ENCODE data around the gene SLC25A27. TPM values are rescaled to one million over a fixed set of nuclear protein-coding genes. Genes with fewer than 3 reads are reported as not detected.

Gene SLC25A27
- polyA plus RNA-seq, 3 donors = 0.34 to 1.7 TPM; not detected in 1

DNA sequence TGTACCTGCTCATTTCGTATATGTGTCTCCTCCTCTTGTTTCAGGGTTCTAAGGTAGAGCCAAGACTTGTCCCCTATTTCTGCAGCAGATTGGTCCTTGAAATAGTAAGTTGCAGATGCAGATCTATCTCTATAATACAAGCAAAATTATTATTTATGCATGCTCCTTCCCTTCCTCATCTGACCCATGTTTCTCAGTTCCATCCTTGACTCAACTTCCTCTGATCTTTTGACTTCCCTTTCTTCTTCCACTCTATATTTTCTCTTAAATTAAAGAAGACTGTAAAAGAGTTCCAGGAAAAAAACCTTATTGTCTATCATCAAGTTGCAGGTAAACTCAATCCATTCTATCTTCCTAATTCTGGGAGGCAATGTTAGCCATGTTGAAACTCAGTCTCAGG, 58.7 kb downstream of the SLC25A27 start:
- peak overlapping the region; percentile 41 to 87 (median 73) for H3K27ac Mint-ChIP-seq
- intact Hi-C loops (cut with micrococcal nuclease) = no loop called here

DNA sequence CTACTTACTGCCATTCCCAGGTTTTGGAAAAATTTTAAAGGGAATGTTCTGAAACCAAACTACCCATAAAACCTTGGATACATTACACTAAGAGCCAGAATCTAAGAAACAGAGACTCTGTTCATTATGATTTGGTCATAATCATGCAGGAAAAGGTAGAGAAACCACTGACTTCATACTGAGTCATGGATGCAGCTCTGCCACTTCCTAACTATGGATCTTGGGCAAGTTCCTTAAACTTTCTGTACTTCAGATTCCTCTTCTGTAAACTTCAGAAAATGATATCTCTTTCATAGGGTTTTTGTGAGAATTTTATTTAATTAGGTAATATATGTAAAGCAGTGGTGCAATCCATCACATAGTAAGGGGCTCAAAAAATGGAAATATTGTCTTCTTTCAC, 62.4 kb downstream of the SLC25A27 start:
- Mint-ChIP-seq H3K9me3 (peaks cover 0 to 2% (median 0%) of the 10 kb centered on the region in 7 donors), H3K4me1 (peaks cover 79% of the 10 kb centered on the region), H3K4me3 (no peak overlapping the region), H3K27me3 (ENCODE audit: low read depth in 3 of 3) (no peaks in the 10 kb centered on the region), H3K36me3 (peaks cover 21 to 63% of the 10 kb centered on the region in 2 donors), H3K27ac (peak overlapping the region; percentile 83 to 98 (median 95))
- Histone ChIP-seq H3K36me3 (replicated peaks in 1 of 2; ENCODE audit: control insufficient read depth in 1 of 2, insufficient read depth in 2 of 2, low read length in 2 of 2) (peaks cover 2% of the 10 kb centered on the region in 2 donors), H2AFZ (ENCODE audit: insufficient read depth, low read depth, low read length, poor library complexity, severe bottlenecking) (no peak overlapping the region), H3K9ac (ENCODE audit: insufficient read depth, low read length, poor library complexity, severe bottlenecking) (no peak overlapping the region), H3K4me1 (ENCODE audit: control insufficient read depth in 1 of 2, insufficient read depth in 2 of 2, low read length in 2 of 2) (peaks cover 71 to 87% of the 10 kb centered on the region in 2 donors), H3K4me2 (replicated peaks; ENCODE audit: extremely low read depth, low read length, poor library complexity, severe bottlenecking) (peak overlapping the region; percentile 51), H3K4me3 (replicated peaks in 1 of 3; ENCODE audit: low read depth in 2 of 3, low read length in 3 of 3) (peak overlapping the region in 1 of 3 experiments; percentile 6), H3K9me3 (replicated peaks in 1 of 2; ENCODE audit: control insufficient read depth in 1 of 2, insufficient read depth in 1 of 2, low read length in 2 of 2) (no peaks in the 10 kb centered on the region), H3K79me2 (ENCODE audit: insufficient read depth, low read length) (no peaks in the 10 kb centered on the region), H3K27me3 (ENCODE audit: control insufficient read depth in 2 of 2, insufficient read depth in 2 of 2, low read length in 2 of 2) (no peaks in the 10 kb centered on the region), H4K20me1 (ENCODE audit: insufficient read depth, low read length) (no peaks in the 10 kb centered on the region), H3K27ac (ENCODE audit: low read depth in 1 of 2, low read length in 2 of 2) (peak overlapping the region; percentile 78 to 87)
- intact Hi-C loops (cut with micrococcal nuclease) = loop anchor here in 1 of 2 donors (5.0 kb wide), 1 partner anchor 57 kb away; no protein-coding TSS in a partner anchor
- TF ChIP-seq, protein P1, sequence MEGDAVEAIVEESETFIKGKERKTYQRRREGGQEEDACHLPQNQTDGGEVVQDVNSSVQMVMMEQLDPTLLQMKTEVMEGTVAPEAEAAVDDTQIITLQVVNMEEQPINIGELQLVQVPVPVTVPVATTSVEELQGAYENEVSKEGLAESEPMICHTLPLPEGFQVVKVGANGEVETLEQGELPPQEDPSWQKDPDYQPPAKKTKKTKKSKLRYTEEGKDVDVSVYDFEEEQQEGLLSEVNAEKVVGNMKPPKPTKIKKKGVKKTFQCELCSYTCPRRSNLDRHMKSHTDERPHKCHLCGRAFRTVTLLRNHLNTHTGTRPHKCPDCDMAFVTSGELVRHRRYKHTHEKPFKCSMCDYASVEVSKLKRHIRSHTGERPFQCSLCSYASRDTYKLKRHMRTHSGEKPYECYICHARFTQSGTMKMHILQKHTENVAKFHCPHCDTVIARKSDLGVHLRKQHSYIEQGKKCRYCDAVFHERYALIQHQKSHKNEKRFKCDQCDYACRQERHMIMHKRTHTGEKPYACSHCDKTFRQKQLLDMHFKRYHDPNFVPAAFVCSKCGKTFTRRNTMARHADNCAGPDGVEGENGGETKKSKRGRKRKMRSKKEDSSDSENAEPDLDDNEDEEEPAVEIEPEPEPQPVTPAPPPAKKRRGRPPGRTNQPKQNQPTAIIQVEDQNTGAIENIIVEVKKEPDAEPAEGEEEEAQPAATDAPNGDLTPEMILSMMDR (IDR thresholded peaks at IDR 0.05) = no peak
- peak; percentile 68 to 90 (median 89) for DNase-seq

More for the DNA sequence above, 58.7 kb downstream of the SLC25A27 start:
- H3K27me3 ChIP-seq (ENCODE audit: control insufficient read depth in 2 of 2, insufficient read depth in 2 of 2, low read length in 2 of 2) = no peaks in the 10 kb centered on the region
- H3K4me3 ChIP-seq (replicated peaks in 1 of 3; ENCODE audit: low read depth in 2 of 3, low read length in 3 of 3) = peak overlapping the region in 1 of 3 experiments; percentile 35
- H3K36me3 ChIP-seq (replicated peaks in 1 of 2; ENCODE audit: control insufficient read depth in 1 of 2, insufficient read depth in 2 of 2, low read length in 2 of 2) = peaks cover 20 to 23% of the 10 kb centered on the region in 2 donors
- peaks cover 3 to 7% (median 6%) of the 10 kb centered on the region in 7 donors for H3K9me3 Mint-ChIP-seq
- peak overlapping the region in 1 of 2 donors; percentile 52 for H3K4me3 Mint-ChIP-seq
- H3K9ac ChIP-seq (ENCODE audit: insufficient read depth, low read length, poor library complexity, severe bottlenecking) = no peak overlapping the region
- no peaks in the 10 kb centered on the region for H4K20me1 ChIP-seq (ENCODE audit: insufficient read depth, low read length)
- DNase-seq = peak; percentile 20 to 54 (median 52)
- no CpG with 5 or more reads among the region's 1 CpG for WGBS (ENCODE audit: insufficient coverage)
- no peaks in the 10 kb centered on the region for H3K9me3 ChIP-seq (replicated peaks in 1 of 2; ENCODE audit: control insufficient read depth in 1 of 2, insufficient read depth in 1 of 2, low read length in 2 of 2)
- peak overlapping the region in 1 of 2 donors; percentile 41 for H3K27ac ChIP-seq (ENCODE audit: low read depth in 1 of 2, low read length in 2 of 2)
- H3K27me3 Mint-ChIP-seq (ENCODE audit: low read depth in 3 of 3) = peaks cover 0 to 2% (median 0%) of the 10 kb centered on the region in 3 donors
- TF ChIP-seq, protein P1 (IDR thresholded peaks at IDR 0.05) = no peak
- peaks cover 32 to 71% of the 10 kb centered on the region in 2 donors for H3K36me3 Mint-ChIP-seq
- no peaks in the 10 kb centered on the region for H3K79me2 ChIP-seq (ENCODE audit: insufficient read depth, low read length)
- H3K4me1 Mint-ChIP-seq = peaks cover 61% of the 10 kb centered on the region
- H3K4me2 ChIP-seq (replicated peaks; ENCODE audit: extremely low read depth, low read length, poor library complexity, severe bottlenecking) = peak overlapping the region; percentile 47
- H3K4me1 ChIP-seq (ENCODE audit: control insufficient read depth in 1 of 2, insufficient read depth in 2 of 2, low read length in 2 of 2) = peaks cover 55 to 62% of the 10 kb centered on the region in 2 donors
- no peak overlapping the region for H2AFZ ChIP-seq (ENCODE audit: insufficient read depth, low read depth, low read length, poor library complexity, severe bottlenecking)

Data from CD14-positive monocyte (primary cell).